Fibroblast of villous mesenchyme (primary cell): ENCODE results near the gene DENND11. TPM values are rescaled to one million over a fixed set of nuclear protein-coding genes. Genes with fewer than 3 reads are reported as not detected.

ENCODE experiments used
- DNase-seq: peaks from one replicate; pipeline ENCODE4 v3.0.0-alpha.2; 2010; ENCODE audit warnings: low read depth
- H3K4me3 ChIP-seq: 2 replicates; pipeline ENCODE4 v1.5.1; 2011; ENCODE audit warnings: low read depth, mild to moderate bottlenecking, low read length
- CTCF ChIP-seq: IDR thresholded peaks from 2 replicates; pipeline ENCODE4 v1.5.1; 2012; ENCODE audit warnings: low read depth, mild to moderate bottlenecking, low read length; ENCODE audit not compliant: insufficient read depth
- total RNA-seq: library from RNA; depleted of rRNA; stranded (reverse); fragments of >200 nt; gene quantifications from 2 replicates; pipeline ENCODE4 v1.2.3, GENCODE V29; 2012

DENND11 gene
- total RNA-seq, 1 donor: 5.6 TPM

DNA sequence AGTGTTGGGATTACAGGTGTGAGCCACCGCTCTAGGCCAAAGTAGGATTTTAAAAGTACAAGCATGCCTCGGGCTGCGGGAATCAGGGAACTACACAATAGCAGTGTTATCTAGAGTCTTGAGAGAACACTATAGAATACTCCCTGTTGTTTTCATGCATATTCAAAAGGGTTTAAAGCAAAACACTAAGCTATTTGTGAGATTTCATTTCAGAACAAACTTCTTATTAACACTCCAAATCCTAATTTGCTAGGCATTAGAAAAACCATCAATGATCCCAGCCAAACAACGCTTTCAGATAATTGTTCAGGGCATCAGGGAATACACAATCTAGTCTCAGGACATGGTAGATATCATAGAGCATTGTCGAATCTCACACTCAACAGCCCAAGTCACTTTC, 13.9 kb downstream of the DENND11 start:
- DNase-seq: no peak
- TF ChIP-seq CTCF: no peak
- no peak overlapping the region for H3K4me3 ChIP-seq

DNA sequence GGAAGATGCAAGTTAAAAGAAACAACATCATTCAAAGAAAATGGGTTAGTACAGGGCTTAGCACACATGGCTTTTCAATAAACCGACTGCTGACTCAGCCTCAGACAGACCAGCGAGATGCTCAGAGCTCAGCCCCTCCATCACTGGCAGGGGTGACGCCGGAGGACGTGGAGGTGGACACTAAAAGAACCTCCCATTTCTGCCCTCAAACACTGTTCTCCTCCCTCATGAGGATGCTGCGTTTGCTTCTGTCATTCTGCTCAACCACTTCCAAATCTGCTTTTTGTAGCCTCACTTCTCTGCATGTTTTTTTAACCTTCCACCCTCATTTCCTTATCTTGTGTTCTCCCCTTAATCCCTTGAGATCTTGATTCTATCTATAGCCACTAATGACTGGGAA, 15.3 kb downstream of the DENND11 start:
- TF ChIP-seq CTCF: no peak
- H3K4me3 ChIP-seq: no peak overlapping the region
- DNase-seq: no peak

GRCh38 chr7:141686074-141686473, 15.9 kb downstream of the DENND11 start:
- no peak for DNase-seq
- no peak for TF ChIP-seq CTCF
- H3K4me3 ChIP-seq: no peak overlapping the region

- H3K4me3 ChIP-seq: no peak overlapping the region
- no peak for DNase-seq
- TF ChIP-seq CTCF: no peak
Measured at GRCh38 chr7:141685285-141686023, 16.5 kb downstream of the DENND11 start.

DNA sequence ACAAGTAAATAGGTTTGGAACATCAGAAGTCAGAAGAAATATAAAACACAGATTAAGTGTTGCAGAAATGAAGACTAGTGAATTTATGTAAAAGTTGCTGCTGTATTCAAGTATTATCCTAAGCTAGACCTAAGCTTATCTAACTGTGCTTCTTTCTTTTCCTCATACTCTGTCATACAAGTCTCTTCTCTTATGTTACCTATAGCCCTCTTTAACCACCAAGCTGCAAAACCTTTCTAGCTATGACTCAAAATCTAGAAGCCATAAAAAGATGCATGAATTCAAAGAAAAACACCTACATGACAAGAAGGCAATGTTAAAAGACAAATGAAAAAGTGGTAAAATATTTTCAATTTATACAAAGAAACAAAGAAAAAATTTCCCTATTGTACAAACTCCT, 23.0 kb downstream of the DENND11 start:
- H3K4me3 ChIP-seq: no peak overlapping the region
- no peak for DNase-seq
- no peak for TF ChIP-seq CTCF

DNA sequence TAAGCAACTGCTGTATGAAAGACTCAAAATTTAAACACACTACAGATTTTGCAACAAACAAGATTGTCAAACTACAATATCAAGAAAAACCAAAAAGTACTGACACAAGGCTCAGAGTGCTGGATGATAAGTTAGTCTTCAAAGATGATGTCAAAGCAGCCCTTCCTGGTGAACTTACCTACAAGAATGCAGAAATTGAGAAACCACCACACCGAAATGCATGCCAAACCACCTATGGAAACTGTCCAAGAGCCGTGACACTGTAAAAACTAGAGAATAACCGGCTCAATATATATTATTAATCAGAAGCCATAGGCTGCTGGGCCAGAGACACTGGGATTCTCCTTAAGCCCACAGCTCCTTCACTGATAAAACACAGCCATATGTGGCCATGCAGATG, 25.3 kb downstream of the DENND11 start:
- TF ChIP-seq CTCF: no peak
- DNase-seq: no peak
- no peak overlapping the region for H3K4me3 ChIP-seq
